BJ (cell line): ENCODE results near the gene AAGAB. TPM values are rescaled to one million over a fixed set of nuclear protein-coding genes. Genes with fewer than 3 reads are reported as not detected.

Experiments used
- CTCF ChIA-PET: fragments of 350-600 bp; formaldehyde crosslinking; extraction: SDS; loops from one replicate; lab custom pipeline; 2021; ENCODE audit warnings: antibody characterized with exemption, inconsistent platforms; lab: Yijun Ruan, JAX
- POLR2A ChIA-PET: fragments of 300-600 bp; sonication (Branson Sonifier 250); formaldehyde crosslinking; extraction: SDS; loops from one replicate; lab custom pipeline; 2021; ENCODE audit warnings: antibody characterized with exemption; lab: Charles Lee
- DNase-seq: peaks from one replicate; pipeline ENCODE4 v3.0.0-alpha.2; 2011; ENCODE audit warnings: low read depth
- H3K27me3 ChIP-seq: 2 replicates; pipeline ENCODE4 v1.6.0; 2011; ENCODE audit warnings: low read length; ENCODE audit not compliant: control insufficient read depth, insufficient read depth
- H3K36me3 ChIP-seq: 2 replicates; pipeline ENCODE4 v1.5.1; 2011; ENCODE audit warnings: low read length; ENCODE audit not compliant: control insufficient read depth, insufficient read depth
- H3K4me3 ChIP-seq: 2 replicates; pipeline ENCODE4 v1.5.1; 2011; ENCODE audit warnings: low read depth, mild to moderate bottlenecking, control low read depth, low read length
- CTCF ChIP-seq: IDR thresholded peaks from 2 replicates; pipeline ENCODE4 v1.5.1; 2011; ENCODE audit warnings: low read depth, mild to moderate bottlenecking, control low read depth, inconsistent platforms, low read length, moderate library complexity; ENCODE audit not compliant: insufficient read depth
- polyA plus RNA-seq: library from polyadenylated mRNA; depleted of rRNA; stranded (reverse); fragments of >200 nt; gene quantifications from 2 replicates; pipeline ENCODE4 v1.2.3, GENCODE V29; 2011

The AAGAB gene
- polyA plus RNA-seq, 1 experiment, result 28.4 TPM

DNA sequence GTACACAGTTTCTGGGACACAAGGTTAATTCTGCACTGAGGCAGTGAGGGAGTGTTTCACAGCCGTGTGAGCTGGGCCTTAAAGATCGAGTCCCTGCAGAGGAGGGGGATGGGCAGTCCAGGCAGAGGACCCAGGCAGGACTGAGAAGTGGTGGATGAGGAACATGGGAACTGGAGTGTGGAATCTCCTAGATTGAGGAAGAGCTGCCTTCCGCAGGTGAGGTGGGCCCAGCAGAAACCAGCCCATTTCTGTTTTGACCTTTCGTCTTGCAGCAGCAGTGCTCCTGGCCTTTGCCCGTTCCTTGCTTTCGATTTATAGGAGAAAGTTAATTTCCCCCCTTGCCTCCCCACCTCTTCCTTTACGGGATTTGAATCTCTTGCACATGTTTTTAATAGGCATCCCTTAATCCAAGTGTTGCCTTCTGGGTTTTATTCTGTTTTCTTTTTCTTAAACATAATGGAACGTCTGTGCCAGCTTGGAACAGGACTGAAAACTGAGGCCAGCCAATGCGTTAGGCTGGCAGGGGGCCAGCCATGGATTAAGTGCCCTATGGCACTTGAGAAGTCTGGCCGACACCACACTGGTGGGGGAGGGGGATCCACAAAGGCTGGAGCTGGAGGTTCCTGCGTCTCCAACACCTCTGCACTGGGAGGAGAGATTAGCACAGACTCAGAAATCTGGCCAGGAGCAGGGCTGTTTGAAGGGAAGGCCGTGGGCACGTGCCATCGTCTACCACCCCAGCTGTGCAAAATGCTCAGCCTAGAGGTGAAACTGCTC is 78.1 kb downstream of the AAGAB start:
- Histone ChIP-seq H3K36me3 (peaks cover 26% of the 10 kb centered on the region), H3K4me3 (no peak overlapping the region), H3K27me3 (no peaks in the 10 kb centered on the region)
- CTCF ChIA-PET, result interaction anchor here (0.9 kb wide), 1 partner anchor 41 kb away, joined by 5 read pairs; no protein-coding TSS in a partner anchor
- TF ChIP-seq CTCF, result no peak
- no peak for DNase-seq
- POLR2A ChIA-PET, result no interaction called here

- TF ChIP-seq CTCF, result no peak
- ChIA-PET POLR2A (no interaction called here), CTCF (interaction anchor here (0.9 kb wide), 1 partner anchor 40 kb away, joined by 5 read pairs; no protein-coding TSS in a partner anchor)
- Histone ChIP-seq H3K4me3 (no peak overlapping the region), H3K36me3 (peaks cover 24% of the 10 kb centered on the region), H3K27me3 (no peaks in the 10 kb centered on the region)
- DNase-seq, result no peak
These were observed 78.8 kb downstream of the AAGAB start for GRCh38 chr15:67175643-67176071.

DNA sequence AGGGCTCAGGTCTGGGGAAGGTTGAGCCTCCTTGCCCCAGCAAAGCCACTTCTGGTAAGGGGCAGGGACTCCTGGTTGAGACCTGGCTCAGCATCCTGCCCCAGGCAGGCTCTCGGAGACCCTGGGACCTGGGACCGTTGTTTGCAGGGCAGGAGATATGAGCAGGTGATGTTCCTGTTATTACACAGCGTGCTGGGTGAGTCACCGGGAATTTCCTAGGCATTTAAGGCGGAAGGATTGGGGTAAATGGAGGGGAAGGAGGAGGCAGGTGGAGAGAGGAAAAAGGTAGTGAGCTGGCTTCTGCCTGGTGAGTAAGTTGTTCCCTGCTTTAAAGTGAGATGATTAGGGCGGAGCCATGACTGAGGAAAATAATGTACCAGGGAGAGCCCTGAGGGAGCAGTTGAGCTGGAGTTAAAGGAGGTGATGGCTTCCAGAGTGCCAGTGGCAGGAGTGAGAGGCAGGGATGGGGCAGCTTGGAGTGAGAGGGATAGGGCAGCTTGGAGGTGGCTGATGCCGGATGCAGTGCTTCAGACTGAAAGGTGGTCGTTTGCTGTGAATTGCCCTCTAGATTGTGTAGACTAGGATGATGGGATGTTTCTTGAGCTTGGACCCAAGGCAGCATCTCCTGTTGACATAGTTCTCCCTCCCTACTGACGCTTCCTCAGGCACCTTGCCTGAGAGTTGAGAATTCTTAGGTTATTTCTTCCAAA is 79.4 kb downstream of the AAGAB start:
- Histone ChIP-seq H3K4me3 (no peak overlapping the region), H3K27me3 (no peaks in the 10 kb centered on the region), H3K36me3 (peaks cover 25% of the 10 kb centered on the region)
- POLR2A ChIA-PET, result no interaction called here
- no peak for TF ChIP-seq CTCF
- CTCF ChIA-PET, result no interaction called here
- DNase-seq, result no peak

DNA sequence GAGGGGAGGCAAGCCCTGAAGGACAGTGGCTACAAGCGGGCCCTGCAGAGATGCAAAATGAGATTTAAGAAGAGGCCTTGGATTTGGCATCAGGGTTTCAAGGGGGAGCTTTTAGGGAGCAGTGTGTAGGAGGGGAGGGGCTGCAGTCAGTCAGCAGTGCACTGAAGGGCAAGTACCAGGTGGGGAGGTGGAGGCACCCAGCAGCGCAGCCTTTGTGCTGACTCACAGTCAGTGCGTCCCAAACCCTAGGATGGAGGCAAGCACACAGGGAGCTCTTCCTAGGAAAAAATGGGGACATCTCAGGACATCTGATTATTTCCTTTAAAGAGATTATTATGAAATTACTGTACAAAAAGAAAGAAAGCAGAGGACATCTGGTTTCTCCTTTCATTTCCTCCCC is 80.0 kb downstream of the AAGAB start:
- no peak overlapping the region for H3K4me3 ChIP-seq
- ChIA-PET CTCF (interaction anchor here (0.8 kb wide), 1 partner anchor 9 kb away, joined by 3 read pairs; no protein-coding TSS in a partner anchor), POLR2A (interaction anchor here (0.6 kb wide), 1 partner anchor 282 kb away, joined by 3 read pairs; no protein-coding TSS in a partner anchor)
- no peak for TF ChIP-seq CTCF
- H3K27me3 ChIP-seq, result no peaks in the 10 kb centered on the region
- peaks cover 22% of the 10 kb centered on the region for H3K36me3 ChIP-seq
- no peak for DNase-seq

- no peaks in the 10 kb centered on the region for H3K27me3 ChIP-seq
- ChIA-PET POLR2A (interaction anchor here (0.6 kb wide), 1 partner anchor 283 kb away, joined by 3 read pairs; no protein-coding TSS in a partner anchor), CTCF (interaction anchor here (0.8 kb wide), 1 partner anchor 10 kb away, joined by 3 read pairs; no protein-coding TSS in a partner anchor)
- no peak for DNase-seq
- H3K4me3 ChIP-seq, result no peak overlapping the region
- TF ChIP-seq CTCF, result no peak
- H3K36me3 ChIP-seq, result peaks cover 21% of the 10 kb centered on the region
These were observed 80.7 kb downstream of the AAGAB start for GRCh38 chr15:67173786-67174185.
